Neuronal stem cell (in vitro differentiated cells): ENCODE results near the gene PLPP1.

Experiments
- DNase-seq: peaks from one replicate; pipeline ENCODE4 v3.0.0-alpha.2; 2013; ENCODE audit warnings: low spot score
- H2AFZ ChIP-seq: one replicate; pipeline ENCODE4 v1.6.1; 2013; ENCODE audit warnings: mild to moderate bottlenecking, low read length, inconsistent platforms
- H2AK5ac ChIP-seq: 2 replicates; pipeline ENCODE4 v1.6.1; 2013; ENCODE audit warnings: low read depth, mild to moderate bottlenecking, inconsistent platforms, low read length, moderate library complexity, mixed read lengths
- H2BK120ac ChIP-seq: 2 replicates; pipeline ENCODE4 v1.6.1; 2013; ENCODE audit warnings: low read depth, mild to moderate bottlenecking, inconsistent platforms, low read length, moderate library complexity, mixed read lengths
- H2BK12ac ChIP-seq: one replicate; pipeline ENCODE4 v1.6.1; 2013; ENCODE audit warnings: low read length, inconsistent platforms
- H2BK15ac ChIP-seq: 2 replicates; pipeline ENCODE4 v1.6.1; 2013; ENCODE audit warnings: mild to moderate bottlenecking, low read length, inconsistent platforms, mixed read lengths
- H2BK5ac ChIP-seq: one replicate; pipeline ENCODE4 v1.6.1; 2013; ENCODE audit warnings: inconsistent platforms, mild to moderate bottlenecking, low read length, moderate library complexity
- H3K14ac ChIP-seq: one replicate; pipeline ENCODE4 v1.6.1; 2013; ENCODE audit warnings: low read length, inconsistent platforms
- H3K18ac ChIP-seq: 2 replicates; pipeline ENCODE4 v1.6.1; 2013; ENCODE audit warnings: low read length, inconsistent platforms
- H3K23ac ChIP-seq: 2 replicates; pipeline ENCODE4 v1.6.1; 2013; ENCODE audit warnings: low read depth, mild to moderate bottlenecking, mixed read lengths, low read length, inconsistent platforms; ENCODE audit not compliant: poor library complexity
- H3K27ac ChIP-seq: replicated peaks from 3 replicates; pipeline ENCODE4 v1.5.1; 2013; ENCODE audit warnings: low read length, inconsistent platforms
- H3K27me3 ChIP-seq, 3 experiments: 2 replicates each; pipeline ENCODE4 v1.6.1; 2013; ENCODE audit warnings: low read length in 3 of 3, mild to moderate bottlenecking in 2 of 3, inconsistent platforms in 1 of 3, low read depth in 1 of 3, mixed read lengths in 1 of 3, moderate library complexity in 1 of 3; ENCODE audit not compliant: control insufficient read depth in 3 of 3, insufficient read depth in 3 of 3
- H3K36me3 ChIP-seq, 2 donors: replicated peaks in 1 of 2; 2 replicates each; pipeline ENCODE4 v1.6.1; 2013; ENCODE audit warnings: low read length in 2 of 2; ENCODE audit not compliant: control insufficient read depth in 2 of 2, insufficient read depth in 2 of 2
- H3K4ac ChIP-seq: 2 replicates; pipeline ENCODE4 v1.6.1; 2013; ENCODE audit warnings: inconsistent platforms, mild to moderate bottlenecking, low read length, moderate library complexity
- H3K4me1 ChIP-seq, 2 donors: 1 replicate in 1 of 2; 2 replicates in 1 of 2; pipeline ENCODE4 v1.6.1; 2013; ENCODE audit warnings: low read length in 2 of 2, low read depth in 1 of 2; ENCODE audit not compliant: control insufficient read depth in 2 of 2, insufficient read depth in 1 of 2
- H3K4me2 ChIP-seq: one replicate; pipeline ENCODE4 v1.6.1; 2013; ENCODE audit warnings: mild to moderate bottlenecking, low read length, inconsistent platforms; ENCODE audit not compliant: insufficient read depth, poor library complexity, severe bottlenecking
- H3K4me3 ChIP-seq, 2 donors: 2 replicates each; pipeline ENCODE4 v1.5.1; 2013; ENCODE audit warnings: low read length in 2 of 2, mild to moderate bottlenecking in 2 of 2, inconsistent platforms in 1 of 2, moderate library complexity in 1 of 2
- H3K79me1 ChIP-seq: one replicate; pipeline ENCODE4 v1.6.1; 2013; ENCODE audit warnings: low read depth, mild to moderate bottlenecking, inconsistent platforms, low read length, moderate library complexity
- H3K9ac ChIP-seq: one replicate; pipeline ENCODE4 v1.6.1; 2013; ENCODE audit warnings: mild to moderate bottlenecking, low read depth, low read length, inconsistent platforms; ENCODE audit not compliant: poor library complexity
- H3K9me3 ChIP-seq, 2 donors: replicated peaks in 1 of 2; 2 replicates each; pipeline versions ENCODE3 to v1.6.1; 2013; ENCODE audit warnings: low read length in 2 of 2, mild to moderate bottlenecking in 2 of 2, inconsistent platforms in 1 of 2, low read depth in 1 of 2, mixed read lengths in 1 of 2, moderate library complexity in 1 of 2; ENCODE audit not compliant: control insufficient read depth in 2 of 2, insufficient read depth in 1 of 2
- H4K8ac ChIP-seq: one replicate; pipeline ENCODE4 v1.6.1; 2013; ENCODE audit warnings: low read depth, mild to moderate bottlenecking, inconsistent platforms, low read length, moderate library complexity
- H4K91ac ChIP-seq: one replicate; pipeline ENCODE4 v1.6.1; 2013; ENCODE audit warnings: low read length, low read depth, mild to moderate bottlenecking, inconsistent platforms; ENCODE audit not compliant: poor library complexity
- WGBS, 2 donors: extraction: QIAGEN DNeasy Blood & Tissue Kit; methylation state at CpG; one replicate each; pipeline ENCODE4 v1.1.7; 2013; ENCODE audit warnings: missing lambda C conversion rate in 2 of 2, mixed read lengths in 1 of 2; ENCODE audit not compliant: insufficient read length in 2 of 2, insufficient replicate concordance in 1 of 2; ENCODE audit errors: extremely low coverage in 2 of 2; 5-methylcytosine and 5-hydroxymethylcytosine counted together

Gene PLPP1

GRCh38 chr5:55411876-55412275 is 122.9 kb downstream of the PLPP1 start:
- Histone ChIP-seq H2BK12ac (no peak overlapping the region), H3K9me3 (no peaks in the 10 kb centered on the region), H4K91ac (no peak overlapping the region), H3K4me3 (no peak overlapping the region), H3K27me3 (no peaks in the 10 kb centered on the region), H2AFZ (no peak overlapping the region), H3K4me2 (no peak overlapping the region), H4K8ac (no peak overlapping the region), H3K9ac (no peak overlapping the region), H2BK120ac (no peak overlapping the region), H3K14ac (no peak overlapping the region), H3K4me1 (no peaks in the 10 kb centered on the region), H3K79me1 (no peaks in the 10 kb centered on the region), H2AK5ac (no peak overlapping the region), H3K36me3 (peaks cover 6 to 97% of the 10 kb centered on the region in 2 donors), H3K23ac (no peak overlapping the region), H3K4ac (no peak overlapping the region), H2BK15ac (no peak overlapping the region), H2BK5ac (no peak overlapping the region), H3K18ac (no peak overlapping the region), H3K27ac (no peak overlapping the region)
- WGBS, 2 donors = no CpG with 5 or more reads among the region's 1 CpG
- no peak for DNase-seq

DNA sequence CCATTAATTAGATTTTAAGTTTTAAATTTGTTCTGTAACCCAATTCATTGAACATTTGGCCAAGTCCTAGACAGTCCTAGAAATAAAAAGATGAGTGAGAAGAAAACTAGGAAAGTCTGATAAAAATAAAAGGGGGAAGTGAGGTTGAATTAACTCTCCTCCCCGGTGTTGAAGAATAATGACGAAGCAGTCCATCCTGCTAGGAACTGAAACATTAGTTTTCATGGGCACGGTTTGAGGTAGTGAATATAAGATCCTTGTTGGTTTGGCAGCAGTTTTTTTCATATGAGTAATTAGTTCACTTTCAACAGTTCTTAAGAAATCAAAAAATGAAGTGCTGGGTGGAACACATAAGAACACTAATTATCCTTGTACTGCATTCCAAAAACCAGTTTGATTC is 123.9 kb downstream of the PLPP1 start:
- no peak overlapping the region for H4K8ac ChIP-seq
- WGBS, 2 donors = no CpG with 5 or more reads among the region's 3 CpGs
- no peak overlapping the region for H3K4me2 ChIP-seq
- no peak overlapping the region for H2BK5ac ChIP-seq
- no peak overlapping the region for H3K18ac ChIP-seq
- H4K91ac ChIP-seq = no peak overlapping the region
- no peak overlapping the region for H2AK5ac ChIP-seq
- no peak for DNase-seq
- H3K9ac ChIP-seq = no peak overlapping the region
- no peak overlapping the region for H3K27ac ChIP-seq
- H3K27me3 ChIP-seq = no peaks in the 10 kb centered on the region
- H3K36me3 ChIP-seq = peaks cover 7 to 97% of the 10 kb centered on the region in 2 donors
- no peak overlapping the region for H3K23ac ChIP-seq
- H2BK120ac ChIP-seq = no peak overlapping the region
- H3K4ac ChIP-seq = no peak overlapping the region
- H3K14ac ChIP-seq = no peak overlapping the region
- no peaks in the 10 kb centered on the region for H3K79me1 ChIP-seq
- H2BK12ac ChIP-seq = no peak overlapping the region
- no peak overlapping the region for H2BK15ac ChIP-seq
- H3K9me3 ChIP-seq = no peaks in the 10 kb centered on the region
- H3K4me1 ChIP-seq = no peaks in the 10 kb centered on the region
- H3K4me3 ChIP-seq = no peak overlapping the region
- no peak overlapping the region for H2AFZ ChIP-seq

DNA sequence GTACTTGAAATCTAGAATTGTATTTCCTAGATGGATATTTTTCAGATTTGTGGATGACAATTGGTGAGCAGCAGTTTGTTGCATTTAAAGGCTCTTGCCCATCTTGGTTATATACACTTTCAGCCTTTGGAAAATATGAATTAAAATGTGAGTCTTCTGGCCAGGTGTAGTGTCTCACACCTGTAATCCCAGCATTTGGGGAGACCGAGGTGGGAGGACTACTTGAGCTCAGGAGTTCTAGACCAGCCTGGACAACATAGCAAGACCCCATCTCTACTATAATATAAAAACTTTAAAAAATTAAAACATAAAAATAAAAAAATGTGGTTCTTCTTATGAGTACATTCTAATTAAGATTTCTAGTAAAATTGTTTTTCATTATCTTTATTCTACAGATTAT is 125.0 kb downstream of the PLPP1 start:
- Histone ChIP-seq H3K27me3 (no peaks in the 10 kb centered on the region), H3K79me1 (no peaks in the 10 kb centered on the region), H4K91ac (no peak overlapping the region), H3K9me3 (no peaks in the 10 kb centered on the region), H3K23ac (no peak overlapping the region), H2BK15ac (no peak overlapping the region), H3K36me3 (peaks cover 6 to 97% of the 10 kb centered on the region in 2 donors), H3K4me2 (no peak overlapping the region), H4K8ac (no peak overlapping the region), H3K9ac (no peak overlapping the region), H3K18ac (no peak overlapping the region), H2AK5ac (no peak overlapping the region), H2AFZ (no peak overlapping the region), H2BK12ac (no peak overlapping the region), H3K4me1 (no peaks in the 10 kb centered on the region), H2BK5ac (no peak overlapping the region), H2BK120ac (no peak overlapping the region), H3K4ac (no peak overlapping the region), H3K4me3 (no peak overlapping the region), H3K14ac (no peak overlapping the region), H3K27ac (no peak overlapping the region)
- WGBS, 2 donors = no CpG with 5 or more reads among the region's 1 CpG
- DNase-seq = no peak

- Histone ChIP-seq H3K4ac (no peak overlapping the region), H4K91ac (no peak overlapping the region), H3K36me3 (peaks cover 6 to 98% of the 10 kb centered on the region in 2 donors), H4K8ac (no peak overlapping the region), H3K9ac (no peak overlapping the region), H2BK5ac (no peak overlapping the region), H3K14ac (peak overlapping the region; percentile 38), H2BK12ac (no peak overlapping the region), H3K27me3 (no peaks in the 10 kb centered on the region), H2AK5ac (no peak overlapping the region), H3K4me1 (no peaks in the 10 kb centered on the region), H3K23ac (no peak overlapping the region), H2BK120ac (no peak overlapping the region), H3K4me2 (no peak overlapping the region), H3K18ac (no peak overlapping the region), H2BK15ac (no peak overlapping the region), H3K9me3 (no peaks in the 10 kb centered on the region), H3K79me1 (no peaks in the 10 kb centered on the region), H2AFZ (no peak overlapping the region), H3K4me3 (no peak overlapping the region), H3K27ac (no peak overlapping the region)
- WGBS, 2 donors = no CpG with 5 or more reads among the region's 3 CpGs
- no peak for DNase-seq
These were observed 126.8 kb downstream of the PLPP1 start for GRCh38 chr5:55407984-55408383.
